Measurements from ENCODE around the gene ZNF385C.
"Not testable (repeated sequence)": the region's sequence is repeated elsewhere in the genome, so short reads cannot be mapped to it uniquely, and the experiment has no call there.

DNA sequence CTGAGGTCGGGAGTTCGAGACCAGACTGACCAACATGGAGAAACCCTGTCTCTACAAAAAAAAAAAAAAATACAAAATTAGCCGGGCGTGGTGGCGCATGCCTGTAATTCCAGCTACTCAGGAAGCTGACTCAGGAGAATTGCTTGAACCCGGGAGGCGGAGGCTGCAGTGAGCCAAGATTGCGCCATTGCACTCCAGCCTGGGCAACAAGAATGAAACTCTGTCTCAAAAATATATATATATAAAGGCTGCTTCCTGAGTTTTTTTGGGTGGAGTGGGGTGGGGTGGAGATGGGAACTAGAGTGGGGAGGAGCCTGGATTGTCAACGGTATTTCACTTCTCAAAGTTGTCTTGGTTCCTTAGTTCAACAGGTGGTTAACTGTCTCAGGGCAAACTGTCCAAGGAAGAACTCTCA lies 88.0 kb downstream of the ZNF385C start:
- TF ChIP-seq, protein P1, sequence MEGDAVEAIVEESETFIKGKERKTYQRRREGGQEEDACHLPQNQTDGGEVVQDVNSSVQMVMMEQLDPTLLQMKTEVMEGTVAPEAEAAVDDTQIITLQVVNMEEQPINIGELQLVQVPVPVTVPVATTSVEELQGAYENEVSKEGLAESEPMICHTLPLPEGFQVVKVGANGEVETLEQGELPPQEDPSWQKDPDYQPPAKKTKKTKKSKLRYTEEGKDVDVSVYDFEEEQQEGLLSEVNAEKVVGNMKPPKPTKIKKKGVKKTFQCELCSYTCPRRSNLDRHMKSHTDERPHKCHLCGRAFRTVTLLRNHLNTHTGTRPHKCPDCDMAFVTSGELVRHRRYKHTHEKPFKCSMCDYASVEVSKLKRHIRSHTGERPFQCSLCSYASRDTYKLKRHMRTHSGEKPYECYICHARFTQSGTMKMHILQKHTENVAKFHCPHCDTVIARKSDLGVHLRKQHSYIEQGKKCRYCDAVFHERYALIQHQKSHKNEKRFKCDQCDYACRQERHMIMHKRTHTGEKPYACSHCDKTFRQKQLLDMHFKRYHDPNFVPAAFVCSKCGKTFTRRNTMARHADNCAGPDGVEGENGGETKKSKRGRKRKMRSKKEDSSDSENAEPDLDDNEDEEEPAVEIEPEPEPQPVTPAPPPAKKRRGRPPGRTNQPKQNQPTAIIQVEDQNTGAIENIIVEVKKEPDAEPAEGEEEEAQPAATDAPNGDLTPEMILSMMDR (optimal IDR thresholded peaks at IDR 0.05 in 1 of 3, IDR thresholded peaks at IDR 0.05 in 1 of 3, conservative IDR thresholded peaks at IDR 0.05 in 1 of 3; ENCODE audit: extremely low read depth in 1 of 3, insufficient read depth in 2 of 3, low read length in 3 of 3): not testable (repeated sequence)
- TF ChIP-seq EZH2 (IDR thresholded peaks at IDR 0.05; ENCODE audit: low read length): not testable (repeated sequence)
